ENCODE measurements around the gene SPAG17.

GRCh38 chr1:118136187-118136941, 48.7 kb downstream of the SPAG17 start:
- TF ChIP-seq, protein P1, sequence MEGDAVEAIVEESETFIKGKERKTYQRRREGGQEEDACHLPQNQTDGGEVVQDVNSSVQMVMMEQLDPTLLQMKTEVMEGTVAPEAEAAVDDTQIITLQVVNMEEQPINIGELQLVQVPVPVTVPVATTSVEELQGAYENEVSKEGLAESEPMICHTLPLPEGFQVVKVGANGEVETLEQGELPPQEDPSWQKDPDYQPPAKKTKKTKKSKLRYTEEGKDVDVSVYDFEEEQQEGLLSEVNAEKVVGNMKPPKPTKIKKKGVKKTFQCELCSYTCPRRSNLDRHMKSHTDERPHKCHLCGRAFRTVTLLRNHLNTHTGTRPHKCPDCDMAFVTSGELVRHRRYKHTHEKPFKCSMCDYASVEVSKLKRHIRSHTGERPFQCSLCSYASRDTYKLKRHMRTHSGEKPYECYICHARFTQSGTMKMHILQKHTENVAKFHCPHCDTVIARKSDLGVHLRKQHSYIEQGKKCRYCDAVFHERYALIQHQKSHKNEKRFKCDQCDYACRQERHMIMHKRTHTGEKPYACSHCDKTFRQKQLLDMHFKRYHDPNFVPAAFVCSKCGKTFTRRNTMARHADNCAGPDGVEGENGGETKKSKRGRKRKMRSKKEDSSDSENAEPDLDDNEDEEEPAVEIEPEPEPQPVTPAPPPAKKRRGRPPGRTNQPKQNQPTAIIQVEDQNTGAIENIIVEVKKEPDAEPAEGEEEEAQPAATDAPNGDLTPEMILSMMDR (IDR thresholded peaks at IDR 0.05; ENCODE audit: insufficient read depth, low read depth, low read length) = no peak
- no peak for TF ChIP-seq EZH2 (IDR thresholded peaks at IDR 0.05; ENCODE audit: insufficient read depth, low read length)

Data from astrocyte (in vitro differentiated cells and primary cell).